Smooth muscle cell (in vitro differentiated cells): ENCODE results near the gene TRAPPC6A. TPM values are rescaled to one million over a fixed set of nuclear protein-coding genes. Genes with fewer than 3 reads are reported as not detected.
A peak's percentile ranks its signal among the peaks of the same experiment; 100 is the strongest.

Experiments
- DNase-seq: peaks from one replicate; lab custom pipeline; 2025; ENCODE audit not compliant: unreplicated experiment; lab: John Stamatoyannopoulos, UW
- H2AFZ ChIP-seq: fragments of 200-600 bp; sonication (generic); 2 replicates; pipeline ENCODE4 v1.6.0; 2016; ENCODE audit warnings: antibody characterized with exemption, low read depth, mild to moderate bottlenecking
- H3F3A ChIP-seq: fragments of 200-600 bp; sonication (generic); 2 replicates; pipeline ENCODE4 v1.6.0; 2017; ENCODE audit warnings: antibody characterized with exemption, low read depth
- H3K27ac ChIP-seq: fragments of 200-600 bp; sonication (generic); 2 replicates; pipeline ENCODE4 v1.5.1; 2016; ENCODE audit warnings: low read depth, mild to moderate bottlenecking
- H3K27me3 ChIP-seq: fragments of 200-600 bp; sonication (generic); 2 replicates; pipeline ENCODE4 v1.6.1; 2016; ENCODE audit warnings: low read depth, mild to moderate bottlenecking
- H3K36me3 ChIP-seq: fragments of 200-600 bp; sonication (generic); 2 replicates; pipeline ENCODE4 v1.5.1; 2016; ENCODE audit warnings: low read depth
- H3K4me1 ChIP-seq: fragments of 200-600 bp; sonication (generic); 2 replicates; pipeline ENCODE4 v1.5.1; 2016; ENCODE audit warnings: low read depth
- H3K4me2 ChIP-seq: fragments of 200-600 bp; sonication (generic); 2 replicates; pipeline ENCODE4 v1.6.0; 2016; ENCODE audit warnings: mild to moderate bottlenecking
- H3K4me3 ChIP-seq: fragments of 200-600 bp; sonication (generic); 2 replicates; pipeline ENCODE4 v1.5.1; 2016; ENCODE audit warnings: mild to moderate bottlenecking
- H3K79me2 ChIP-seq: fragments of 200-600 bp; sonication (generic); 2 replicates; pipeline ENCODE4 v1.6.0; 2016; ENCODE audit warnings: low read depth, mild to moderate bottlenecking
- H3K9ac ChIP-seq: fragments of 200-600 bp; sonication (generic); 2 replicates; pipeline ENCODE4 v1.6.0; 2016; ENCODE audit warnings: low read depth
- H3K9me3 ChIP-seq: fragments of 200-600 bp; sonication (generic); replicated peaks from 2 replicates; pipeline ENCODE4 v1.5.1; 2016; ENCODE audit warnings: low read depth
- H4K20me1 ChIP-seq: fragments of 200-600 bp; sonication (generic); 2 replicates; pipeline ENCODE4 v1.6.0; 2016; ENCODE audit warnings: low read depth
- CTCF ChIP-seq: fragments of 200-600 bp; sonication (generic); IDR thresholded peaks from 2 replicates; pipeline ENCODE4 v1.5.1; 2017; ENCODE audit warnings: borderline replicate concordance, mild to moderate bottlenecking, antibody characterized with exemption; ENCODE audit not compliant: insufficient read depth, poor library complexity, severe bottlenecking
- WGBS: methylation state at CpG from one replicate; pipeline ENCODE4 v1.1.7; 2016; ENCODE audit warnings: low lambda C conversion rate; 5-methylcytosine and 5-hydroxymethylcytosine counted together
- polyA plus RNA-seq: library from polyadenylated mRNA; unstranded; fragments of >200 nt; fragmentation: Nextera tagmentation; extraction: Ambion mirVana; gene quantifications from 2 replicates; pipeline ENCODE4 v1.2.1, GENCODE V29; 2016
- total RNA-seq: library from RNA; depleted of rRNA; stranded (reverse); fragments of >200 nt; gene quantifications from 2 replicates; pipeline ENCODE4 v1.2.3, GENCODE V29; 2014

The TRAPPC6A gene
- total and polyA plus RNA-seq, 2 experiments from 2014 or later, result 10.2 to 32.2 TPM

- Histone ChIP-seq H2AFZ (no peak overlapping the region), H3K9me3 (no peaks in the 10 kb centered on the region), H3K4me2 (peak overlapping the region; percentile 56), H4K20me1 (peaks cover 6% of the 10 kb centered on the region), H3K36me3 (no peaks in the 10 kb centered on the region), H3K9ac (no peak overlapping the region), H3K4me3 (no peak overlapping the region), H3F3A (no peaks in the 10 kb centered on the region), H3K27ac (peak overlapping the region; percentile 62), H3K27me3 (no peaks in the 10 kb centered on the region), H3K4me1 (peaks cover 9% of the 10 kb centered on the region), H3K79me2 (no peaks in the 10 kb centered on the region)
- no peak for TF ChIP-seq CTCF
- DNase-seq, result no peak
- 32% methylated on average over 12 of the region's 12 CpGs for WGBS
Measured at GRCh38 chr19:45173816-45174215, 4.2 kb downstream of the TRAPPC6A start.

DNA sequence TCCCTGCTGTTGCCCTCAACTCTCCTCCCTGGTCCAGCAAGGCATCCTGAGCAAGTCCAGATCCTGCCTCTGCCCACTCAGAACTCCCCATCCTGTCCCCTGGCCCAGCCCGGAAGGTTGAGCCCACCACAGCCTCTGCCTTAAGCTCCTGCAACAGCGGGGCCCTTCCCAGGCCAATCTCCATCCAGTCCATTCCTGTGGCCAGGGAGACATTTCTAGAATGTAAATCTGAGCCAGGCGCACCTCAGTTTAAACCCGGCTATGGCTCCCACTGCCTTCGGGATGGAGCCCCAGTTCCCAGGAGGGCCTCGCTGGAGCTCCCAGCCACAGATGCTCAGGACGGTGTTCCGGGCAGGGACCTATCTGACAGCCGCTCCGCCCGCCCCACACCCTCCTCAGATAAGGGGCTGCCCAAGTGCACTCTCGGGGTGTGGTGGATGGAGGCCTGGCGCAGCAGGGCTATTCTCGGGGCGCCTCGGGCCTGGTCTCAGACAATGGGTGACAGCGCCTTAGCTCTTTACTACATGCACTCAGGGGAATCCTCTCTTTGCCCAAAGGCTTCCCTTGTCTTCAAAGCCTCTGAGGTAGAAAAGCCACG lies 5.3 kb downstream of the TRAPPC6A start:
- H3K4me1 ChIP-seq, result peaks cover 9% of the 10 kb centered on the region
- no peaks in the 10 kb centered on the region for H3K36me3 ChIP-seq
- H3K27me3 ChIP-seq, result no peaks in the 10 kb centered on the region
- no peak overlapping the region for H3K27ac ChIP-seq
- H3K9me3 ChIP-seq, result no peaks in the 10 kb centered on the region
- H2AFZ ChIP-seq, result no peak overlapping the region
- H3K79me2 ChIP-seq, result no peaks in the 10 kb centered on the region
- no peaks in the 10 kb centered on the region for H3F3A ChIP-seq
- H3K9ac ChIP-seq, result no peak overlapping the region
- peak overlapping the region; percentile 31 for H3K4me2 ChIP-seq
- no peak for DNase-seq
- no peak for TF ChIP-seq CTCF
- H3K4me3 ChIP-seq, result no peak overlapping the region
- peaks cover 6% of the 10 kb centered on the region for H4K20me1 ChIP-seq
- 82% methylated on average over 17 of the region's 18 CpGs for WGBS

DNA sequence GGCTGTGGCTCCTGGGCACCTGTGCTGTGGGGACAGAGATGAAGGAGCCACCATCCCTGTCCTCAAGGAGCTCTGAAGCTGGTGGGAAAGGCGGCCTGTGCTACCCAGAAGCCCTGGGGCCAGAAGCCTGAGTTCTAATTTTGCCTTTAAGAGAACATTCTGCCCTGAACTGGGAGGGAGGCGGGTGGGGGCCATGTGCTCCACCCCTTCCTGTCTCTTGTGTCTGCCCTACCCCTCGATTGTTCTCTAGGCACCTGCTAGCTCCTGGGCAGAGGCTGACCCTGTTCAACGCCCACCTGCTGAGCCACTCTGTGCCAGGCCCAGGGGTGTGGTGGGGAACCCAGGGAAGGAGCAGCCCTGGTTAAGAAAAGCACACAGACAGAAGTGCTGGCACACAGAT lies 5.9 kb downstream of the TRAPPC6A start:
- Histone ChIP-seq H3K79me2 (no peaks in the 10 kb centered on the region), H2AFZ (no peak overlapping the region), H3K9me3 (no peaks in the 10 kb centered on the region), H4K20me1 (peaks cover 6% of the 10 kb centered on the region), H3K36me3 (no peaks in the 10 kb centered on the region), H3K27ac (no peak overlapping the region), H3F3A (no peaks in the 10 kb centered on the region), H3K4me2 (peak overlapping the region; percentile 31), H3K4me1 (peaks cover 5% of the 10 kb centered on the region), H3K4me3 (no peak overlapping the region), H3K9ac (no peak overlapping the region), H3K27me3 (no peaks in the 10 kb centered on the region)
- no peak for TF ChIP-seq CTCF
- no peak for DNase-seq
- WGBS, result 82% methylated on average over 4 of the region's 4 CpGs

- no peak overlapping the region for H3K4me3 ChIP-seq
- no peaks in the 10 kb centered on the region for H3K36me3 ChIP-seq
- TF ChIP-seq CTCF, result no peak
- H3K4me2 ChIP-seq, result no peak overlapping the region
- no peak overlapping the region for H3K9ac ChIP-seq
- H3K79me2 ChIP-seq, result no peaks in the 10 kb centered on the region
- H3K4me1 ChIP-seq, result peaks cover 5% of the 10 kb centered on the region
- peaks cover 6% of the 10 kb centered on the region for H4K20me1 ChIP-seq
- no peaks in the 10 kb centered on the region for H3F3A ChIP-seq
- no peak for DNase-seq
- H3K27ac ChIP-seq, result no peak overlapping the region
- no peak overlapping the region for H2AFZ ChIP-seq
- WGBS, result 63% methylated on average over 7 of the region's 7 CpGs
- no peaks in the 10 kb centered on the region for H3K9me3 ChIP-seq
- H3K27me3 ChIP-seq, result no peaks in the 10 kb centered on the region
Measured at GRCh38 chr19:45171211-45171623, 6.8 kb downstream of the TRAPPC6A start.
